GM12892 (cell line): ENCODE results near the gene SLC6A20. TPM values are rescaled to one million over a fixed set of nuclear protein-coding genes. Genes with fewer than 3 reads are reported as not detected.

Experiments
- DNase-seq: peaks from one replicate; pipeline ENCODE4 v3.0.0; 2011; ENCODE audit not compliant: insufficient read length
- FAIRE-seq: peaks from 2 replicates; lab custom pipeline; 2011; peaks lifted over from hg19 to GRCh38; lab: Jason Lieb, UNC
- POLR2A ChIP-seq: IDR thresholded peaks from 2 replicates; pipeline ENCODE4 v1.6.1; 2011; ENCODE audit warnings: low read depth, low read length, control low read depth
- POLR2AphosphoS5 ChIP-seq: IDR thresholded peaks from 2 replicates; pipeline ENCODE4 v1.6.1; 2011; ENCODE audit warnings: low read depth, low read length, control low read depth
- TAF1 ChIP-seq: IDR thresholded peaks from 2 replicates; pipeline ENCODE4 v1.6.1; 2011; ENCODE audit warnings: low read depth, mild to moderate bottlenecking, control low read depth, low read length, borderline replicate concordance
- polyA plus RNA-seq: library from polyadenylated mRNA; unstranded; fragments of >200 nt; gene quantifications from one replicate; pipeline ENCODE4 v1.2.1, GENCODE V29; 2012; ENCODE audit warnings: missing spikeins, inconsistent platforms; ENCODE audit not compliant: missing spikeins

Gene SLC6A20
- 0.11 TPM for polyA plus RNA-seq

DNA sequence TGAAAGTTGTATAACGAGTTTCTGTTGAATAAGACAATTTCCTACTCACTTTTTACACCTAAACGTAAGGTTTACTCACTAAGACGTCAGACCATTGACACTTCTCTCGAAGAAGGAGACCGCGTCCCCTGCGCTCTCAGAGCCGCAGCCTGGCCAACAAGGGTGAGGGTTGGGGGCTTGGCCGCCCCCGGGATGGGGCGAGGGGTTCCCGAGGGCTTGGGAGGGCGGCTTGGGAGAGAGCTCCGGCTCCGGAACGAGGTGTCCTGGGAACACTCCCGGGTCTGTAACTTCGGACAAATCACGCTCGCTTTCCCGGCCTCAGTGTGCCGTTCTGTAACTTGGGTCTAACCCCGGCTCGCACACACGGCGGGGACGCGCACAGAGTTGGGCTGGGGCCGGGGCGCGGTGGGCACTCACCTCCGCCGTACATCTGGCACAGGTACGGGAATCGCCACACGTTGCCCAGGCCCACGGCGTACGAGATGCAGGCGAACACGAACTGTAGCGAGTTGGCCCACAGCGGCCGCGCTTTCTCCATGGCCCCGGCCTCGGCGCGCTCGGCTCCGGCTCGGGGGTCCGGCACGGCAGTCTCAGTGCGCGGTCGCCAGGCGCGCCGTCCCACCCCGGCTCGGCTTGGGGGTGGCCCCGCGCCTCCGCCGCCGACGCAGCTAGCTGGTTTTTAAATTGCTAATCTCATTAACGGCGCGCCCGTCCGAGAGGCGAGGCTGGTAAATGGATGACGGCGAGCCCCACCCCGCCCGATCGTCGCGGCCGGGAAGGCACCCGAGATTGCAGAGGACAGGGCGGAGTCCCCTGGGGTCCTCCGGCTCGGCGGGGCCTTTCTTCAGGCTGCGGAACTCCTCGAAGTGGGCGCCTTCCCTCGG lies at the start of gene SLC6A20:
TSS of gene SLC6A20 (minus strand) at position 655 of the 884 bp plus-strand sequence. CDS start at position 538, 117 bp downstream.
- DNase-seq (no peak), FAIRE-seq (no peak)
- TF ChIP-seq TAF1 = no peak
- no peak for TF ChIP-seq POLR2AphosphoS5

GRCh38 chr3:45844616-45845015 lies 48.3 kb upstream of the SLC6A20 start:
- FAIRE-seq (no peak), DNase-seq (no peak)
- TF ChIP-seq TAF1 (no peak), POLR2A (no peak), POLR2AphosphoS5 (no peak)

- DNase-seq (no peak), FAIRE-seq (no peak)
Observed at GRCh38 chr3:45842851-45843625, 46.7 kb upstream of the SLC6A20 start.

GRCh38 chr3:45841757-45842491 lies 45.6 kb upstream of the SLC6A20 start, which contains the start of gene LZTFL1:
Gene LZTFL1, minus strand, starts transcription at chr3:45842119. Its CDS starts 128 bp downstream, at chr3:45841991.
- FAIRE-seq = peak; percentile 91
- TF ChIP-seq POLR2A (no peak), POLR2AphosphoS5 (peak; percentile 49; the same call in 1 of the 2 replicates), TAF1 (no peak)
- peak; percentile 65 for DNase-seq

More at GRCh38 chr3:45842851-45843625, 46.7 kb upstream of the SLC6A20 start:
- TF ChIP-seq POLR2AphosphoS5 (no peak), POLR2A (no peak)

DNA sequence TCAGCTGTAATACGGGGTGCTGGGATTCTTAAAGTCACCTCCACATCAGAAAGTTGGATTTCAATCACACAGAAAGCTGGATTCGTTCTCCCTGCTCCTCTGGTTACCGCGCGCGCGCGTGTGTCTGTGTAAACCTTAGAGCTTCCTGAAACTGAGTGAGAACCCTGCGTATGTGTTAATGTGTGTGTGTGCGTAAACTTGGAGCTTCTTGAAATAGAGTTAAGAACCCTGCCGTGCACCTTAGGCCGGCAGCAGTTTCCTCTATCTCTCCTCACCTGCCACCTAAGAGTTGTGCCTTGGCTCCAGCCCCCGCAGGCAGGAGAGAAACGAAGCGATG lies 45.1 kb upstream of the SLC6A20 start:
- FAIRE-seq (no peak), DNase-seq (no peak)
- TF ChIP-seq POLR2A = no peak
- no peak for TF ChIP-seq TAF1
- TF ChIP-seq POLR2AphosphoS5 = no peak

DNA sequence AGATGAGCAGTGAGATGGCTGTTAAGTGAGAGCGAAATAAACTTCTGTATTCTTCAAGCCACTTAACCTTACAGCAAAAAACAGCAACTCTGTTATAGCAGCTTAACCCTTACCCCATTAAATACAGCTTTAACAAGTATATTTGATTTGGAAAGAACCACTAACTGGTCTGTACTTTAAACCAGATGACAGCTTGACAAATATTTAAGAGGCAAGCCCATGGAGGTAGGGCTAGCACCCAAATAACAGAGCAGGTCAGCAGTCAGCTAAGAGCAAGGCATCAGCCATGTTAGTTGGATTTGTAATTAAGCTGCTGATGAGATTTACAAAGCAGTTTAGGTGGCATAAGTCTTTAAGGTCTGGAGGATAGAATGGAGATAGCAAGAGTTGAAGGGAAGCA lies 42.1 kb upstream of the SLC6A20 start:
- no peak for TF ChIP-seq TAF1
- no peak for TF ChIP-seq POLR2AphosphoS5
- TF ChIP-seq POLR2A = no peak
- DNase-seq (no peak), FAIRE-seq (no peak)

GRCh38 chr3:45832699-45833098 lies 36.4 kb upstream of the SLC6A20 start:
- TF ChIP-seq TAF1 = no peak
- no peak for TF ChIP-seq POLR2AphosphoS5
- no peak for TF ChIP-seq POLR2A
- FAIRE-seq (no peak), DNase-seq (no peak)

DNA sequence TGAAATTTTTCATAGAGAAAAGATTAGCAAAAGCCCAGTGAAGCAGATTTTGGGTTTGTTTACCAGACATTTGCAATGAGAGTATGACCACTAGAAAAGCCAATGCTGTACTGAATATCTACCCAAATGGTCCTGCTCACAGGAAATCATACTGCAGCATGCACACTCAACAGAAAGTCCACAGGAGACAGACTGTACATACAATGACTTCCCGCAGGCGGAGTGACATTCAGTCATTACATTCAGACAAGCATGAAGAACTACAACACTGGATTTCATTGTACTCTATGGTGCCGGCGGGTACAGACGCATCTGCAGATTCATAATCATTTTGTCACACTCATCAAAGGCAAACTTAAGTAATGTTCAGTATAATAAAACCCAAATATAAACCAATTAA lies 33.8 kb upstream of the SLC6A20 start:
- DNase-seq = no peak
- FAIRE-seq = no peak
- TF ChIP-seq TAF1 = no peak
- no peak for TF ChIP-seq POLR2AphosphoS5
- no peak for TF ChIP-seq POLR2A

- FAIRE-seq (no peak), DNase-seq (no peak)
- TF ChIP-seq TAF1 (no peak), POLR2AphosphoS5 (no peak), POLR2A (no peak)
Observed at GRCh38 chr3:45826908-45827307, 30.6 kb upstream of the SLC6A20 start.

- TF ChIP-seq POLR2AphosphoS5 (no peak), TAF1 (no peak), POLR2A (no peak)
- FAIRE-seq = peak; percentile 5
Observed at GRCh38 chr3:45826321-45826720, 30.0 kb upstream of the SLC6A20 start.

GRCh38 chr3:45821127-45821526 lies 24.8 kb upstream of the SLC6A20 start:
- TF ChIP-seq POLR2AphosphoS5 (no peak), POLR2A (no peak), TAF1 (no peak)
- DNase-seq = no peak
- FAIRE-seq = no peak

More at GRCh38 chr3:45826321-45826720, 30.0 kb upstream of the SLC6A20 start:
- no peak for DNase-seq
